ENCODE data around the gene SLC25A41. TPM values are rescaled to one million over a fixed set of nuclear protein-coding genes. Genes with fewer than 3 reads are reported as not detected.

The SLC25A41 gene
- total and polyA plus RNA-seq, 2 of the 13 experiments (the other 11 are each of a cell fraction or from before 2014, with no cell fraction given), result 0.33 to 0.95 TPM

DNA sequence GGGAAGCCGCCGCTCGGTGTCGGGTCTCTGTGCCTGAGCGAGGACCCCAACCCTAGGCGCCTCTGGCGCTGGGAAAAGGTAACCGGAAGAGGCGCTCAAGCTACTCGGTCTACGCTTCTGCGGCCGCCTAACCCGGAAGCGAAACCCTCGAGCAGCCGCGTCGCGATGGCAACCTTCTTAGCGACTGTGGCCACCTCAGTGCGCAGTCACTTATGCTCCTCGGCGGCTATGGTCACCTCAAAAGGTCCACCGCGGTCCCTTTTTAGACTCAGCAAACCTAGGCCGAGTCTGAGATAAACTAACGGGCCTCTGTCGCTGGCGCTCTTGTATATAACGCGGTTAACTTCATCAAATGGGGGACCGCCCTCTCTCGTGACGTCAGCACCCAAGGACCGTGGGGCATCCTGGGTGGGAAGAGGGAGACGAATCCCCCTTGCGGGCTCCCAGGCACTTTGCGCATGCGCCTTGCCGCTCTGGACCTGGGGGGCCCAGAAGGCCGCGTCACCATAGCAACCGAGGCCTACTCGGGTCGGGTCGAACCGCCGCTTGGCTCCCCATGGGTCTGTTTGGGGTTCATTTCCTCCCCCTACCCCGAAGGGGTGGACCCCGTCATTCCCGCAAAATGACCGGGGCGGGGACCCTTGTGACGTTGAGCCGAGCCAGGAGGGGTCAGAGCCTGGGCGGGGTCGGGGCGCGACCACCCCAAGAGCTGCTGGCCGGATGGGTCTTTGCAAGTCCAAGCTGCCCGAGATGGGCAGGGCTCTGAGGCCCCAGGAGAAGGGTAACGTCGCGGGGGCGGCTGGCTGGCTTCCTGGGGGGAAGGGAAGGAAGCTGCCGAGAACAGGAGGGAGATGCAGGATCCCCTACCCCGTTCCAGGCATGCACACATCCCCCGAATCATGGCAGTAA, 40.2 kb downstream of the SLC25A41 start, which contains the start of gene GTF2F1 (continued):
- TF ChIP-seq, protein P1, sequence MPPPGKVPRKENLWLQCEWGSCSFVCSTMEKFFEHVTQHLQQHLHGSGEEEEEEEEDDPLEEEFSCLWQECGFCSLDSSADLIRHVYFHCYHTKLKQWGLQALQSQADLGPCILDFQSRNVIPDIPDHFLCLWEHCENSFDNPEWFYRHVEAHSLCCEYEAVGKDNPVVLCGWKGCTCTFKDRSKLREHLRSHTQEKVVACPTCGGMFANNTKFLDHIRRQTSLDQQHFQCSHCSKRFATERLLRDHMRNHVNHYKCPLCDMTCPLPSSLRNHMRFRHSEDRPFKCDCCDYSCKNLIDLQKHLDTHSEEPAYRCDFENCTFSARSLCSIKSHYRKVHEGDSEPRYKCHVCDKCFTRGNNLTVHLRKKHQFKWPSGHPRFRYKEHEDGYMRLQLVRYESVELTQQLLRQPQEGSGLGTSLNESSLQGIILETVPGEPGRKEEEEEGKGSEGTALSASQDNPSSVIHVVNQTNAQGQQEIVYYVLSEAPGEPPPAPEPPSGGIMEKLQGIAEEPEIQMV (CRISPR knock-in tag; IDR thresholded peaks at IDR 0.05; ENCODE audit: low read depth), result no peak
- TF ChIP-seq KDM5A (IDR thresholded peaks at IDR 0.05; ENCODE audit: borderline replicate concordance, low read length) (no peak; the same call in none of the 2 replicates), MAFF (IDR thresholded peaks at IDR 0.05; ENCODE audit: low read depth, low read length) (no peak), PHF20 (CRISPR knock-in tag; IDR thresholded peaks at IDR 0.05) (peak; percentile 92), PHF21A (CRISPR knock-in tag; IDR thresholded peaks at IDR 0.05) (0 out of 2 replicates have a peak, but pooled peaks have one; percentile 19), ZNF614 (CRISPR knock-in tag; IDR thresholded peaks at IDR 0.05; ENCODE audit: borderline replicate concordance) (peak; percentile 49; the same call in 1 of the 2 replicates), CREB1 (IDR thresholded peaks at IDR 0.05) (peak; percentile 99), CREB1 (CRISPR knock-in tag; IDR thresholded peaks at IDR 0.05) (peak; percentile 96), SRY (CRISPR knock-in tag; IDR thresholded peaks at IDR 0.05) (0 out of 2 replicates have a peak, but pooled peaks have one; percentile 58), ZNF788 (CRISPR knock-in tag; IDR thresholded peaks at IDR 0.05; ENCODE audit: borderline replicate concordance) (peak; percentile 12; the same call in 1 of the 2 replicates), ZNF564 (CRISPR knock-in tag; IDR thresholded peaks at IDR 0.05) (0 out of 2 replicates have a peak, but pooled peaks have one; percentile 14), MXD4 (CRISPR knock-in tag; IDR thresholded peaks at IDR 0.05) (no peak), STAT5B (CRISPR knock-in tag; IDR thresholded peaks at IDR 0.05) (no peak), ZNF879 (CRISPR knock-in tag; IDR thresholded peaks at IDR 0.05) (no peak)
- TF ChIP-seq, protein P2, sequence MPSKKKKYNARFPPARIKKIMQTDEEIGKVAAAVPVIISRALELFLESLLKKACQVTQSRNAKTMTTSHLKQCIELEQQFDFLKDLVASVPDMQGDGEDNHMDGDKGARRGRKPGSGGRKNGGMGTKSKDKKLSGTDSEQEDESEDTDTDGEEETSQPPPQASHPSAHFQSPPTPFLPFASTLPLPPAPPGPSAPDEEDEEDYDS (CRISPR knock-in tag; IDR thresholded peaks at IDR 0.05), result 0 out of 2 replicates have a peak, but pooled peaks have one; percentile 28
- TF ChIP-seq, protein P3, sequence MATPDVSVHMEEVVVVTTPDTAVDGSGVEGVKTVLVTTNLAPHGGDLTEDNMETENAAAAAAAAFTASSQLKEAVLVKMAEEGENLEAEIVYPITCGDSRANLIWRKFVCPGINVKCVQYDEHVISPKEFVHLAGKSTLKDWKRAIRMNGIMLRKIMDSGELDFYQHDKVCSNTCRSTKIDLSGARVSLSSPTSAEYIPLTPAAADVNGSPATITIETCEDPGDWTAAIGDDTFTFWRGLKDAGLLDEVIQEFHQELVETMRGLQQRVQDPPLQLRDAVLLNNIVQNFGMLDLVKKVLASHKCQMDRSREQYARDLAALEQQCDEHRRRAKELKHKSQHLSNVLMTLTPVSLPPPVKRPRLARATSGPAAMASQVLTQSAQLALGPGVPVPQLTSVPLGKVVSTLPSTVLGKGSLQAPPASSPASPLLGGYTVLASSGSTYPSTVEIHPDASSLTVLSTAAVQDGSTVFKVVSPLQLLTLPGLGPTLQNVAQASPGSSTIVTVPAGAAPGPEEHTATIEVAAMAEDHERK (CRISPR knock-in tag; IDR thresholded peaks at IDR 0.05; ENCODE audit: low read depth), result 0 out of 2 replicates have a peak, but pooled peaks have one; percentile 41
- TF ChIP-seq, protein P4, sequence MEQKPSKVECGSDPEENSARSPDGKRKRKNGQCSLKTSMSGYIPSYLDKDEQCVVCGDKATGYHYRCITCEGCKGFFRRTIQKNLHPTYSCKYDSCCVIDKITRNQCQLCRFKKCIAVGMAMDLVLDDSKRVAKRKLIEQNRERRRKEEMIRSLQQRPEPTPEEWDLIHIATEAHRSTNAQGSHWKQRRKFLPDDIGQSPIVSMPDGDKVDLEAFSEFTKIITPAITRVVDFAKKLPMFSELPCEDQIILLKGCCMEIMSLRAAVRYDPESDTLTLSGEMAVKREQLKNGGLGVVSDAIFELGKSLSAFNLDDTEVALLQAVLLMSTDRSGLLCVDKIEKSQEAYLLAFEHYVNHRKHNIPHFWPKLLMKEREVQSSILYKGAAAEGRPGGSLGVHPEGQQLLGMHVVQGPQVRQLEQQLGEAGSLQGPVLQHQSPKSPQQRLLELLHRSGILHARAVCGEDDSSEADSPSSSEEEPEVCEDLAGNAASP (CRISPR knock-in tag; IDR thresholded peaks at IDR 0.05; ENCODE audit: borderline replicate concordance), result no peak
- TF ChIP-seq, protein P5, sequence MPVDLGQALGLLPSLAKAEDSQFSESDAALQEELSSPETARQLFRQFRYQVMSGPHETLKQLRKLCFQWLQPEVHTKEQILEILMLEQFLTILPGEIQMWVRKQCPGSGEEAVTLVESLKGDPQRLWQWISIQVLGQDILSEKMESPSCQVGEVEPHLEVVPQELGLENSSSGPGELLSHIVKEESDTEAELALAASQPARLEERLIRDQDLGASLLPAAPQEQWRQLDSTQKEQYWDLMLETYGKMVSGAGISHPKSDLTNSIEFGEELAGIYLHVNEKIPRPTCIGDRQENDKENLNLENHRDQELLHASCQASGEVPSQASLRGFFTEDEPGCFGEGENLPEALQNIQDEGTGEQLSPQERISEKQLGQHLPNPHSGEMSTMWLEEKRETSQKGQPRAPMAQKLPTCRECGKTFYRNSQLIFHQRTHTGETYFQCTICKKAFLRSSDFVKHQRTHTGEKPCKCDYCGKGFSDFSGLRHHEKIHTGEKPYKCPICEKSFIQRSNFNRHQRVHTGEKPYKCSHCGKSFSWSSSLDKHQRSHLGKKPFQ (CRISPR knock-in tag; IDR thresholded peaks at IDR 0.05; ENCODE audit: insufficient replicate concordance), result peak; percentile 65

Measured in HepG2 (cell line).